B cell (primary cell): ENCODE data around the gene USP2. TPM values are rescaled to one million over a fixed set of nuclear protein-coding genes. Genes with fewer than 3 reads are reported as not detected.
"Not testable (repeated sequence)": the region's sequence is repeated elsewhere in the genome, so short reads cannot be mapped to it uniquely, and the experiment has no call there.

ENCODE experiments used
- ATAC-seq: fragments of 200-7000 bp; cut with Tn5 transposase; one replicate; pipeline ENCODE4 v1.10.0; 2021; ENCODE audit warnings: low read depth, mild to moderate bottlenecking, moderate number of reproducible peaks, moderate library complexity
- CTCF ChIA-PET: fragments of 350-600 bp; sonication (Branson Sonifier 250); formaldehyde crosslinking; loops from one replicate; lab custom pipeline; 2021; ENCODE audit warnings: antibody characterized with exemption, inconsistent platforms; lab: Charles Lee
- POLR2A ChIA-PET: fragments of 350-600 bp; sonication (Branson Sonifier 250); formaldehyde crosslinking; loops from one replicate; lab custom pipeline; 2021; ENCODE audit warnings: antibody characterized with exemption; lab: Charles Lee
- DNase-seq: peaks from one replicate; pipeline ENCODE4 v3.0.0; 2013
- H2AFZ ChIP-seq: 2 replicates; pipeline ENCODE4 v1.6.1; 2012; ENCODE audit warnings: mild to moderate bottlenecking, low read depth, low read length; ENCODE audit not compliant: insufficient read depth, poor library complexity, severe bottlenecking
- H3K27ac ChIP-seq, 2 donors: 1 replicate in 1 of 2; 2 replicates in 1 of 2; pipeline ENCODE4 v1.5.1; 2012 to 2013; ENCODE audit warnings: low read length in 2 of 2, mild to moderate bottlenecking in 2 of 2, moderate library complexity in 1 of 2
- H3K27me3 ChIP-seq, 4 experiments: fragments of 200-600 bp in 1 of 4; sonication (generic) in 1 of 4; replicated peaks in 1 of 4; 1 replicate in 2 of 4; 2 replicates in 2 of 4; pipeline versions ENCODE4 v1.6.1 to v1.7.0; 2013 to 2016; ENCODE audit warnings: low read length in 3 of 4, mild to moderate bottlenecking in 2 of 4, mixed read lengths in 1 of 4, moderate library complexity in 1 of 4; ENCODE audit not compliant: insufficient read depth in 4 of 4, control insufficient read depth in 3 of 4; ENCODE audit errors: control extremely low read depth in 1 of 4
- H3K36me3 ChIP-seq, 2 experiments: replicated peaks in 1 of 2; 1 replicate in 1 of 2; 2 replicates in 1 of 2; pipeline versions ENCODE4 v1.6.1 to v1.7.1; 2013; ENCODE audit warnings: low read length in 1 of 2; ENCODE audit not compliant: insufficient read depth in 2 of 2, control insufficient read depth in 1 of 2; ENCODE audit errors: control extremely low read depth in 1 of 2, extremely low read depth in 1 of 2
- H3K4me1 ChIP-seq, 2 donors: fragments of 200-600 bp in 1 of 2; sonication (generic) in 1 of 2; 1 replicate in 1 of 2; 2 replicates in 1 of 2; pipeline versions ENCODE4 v1.5.1 to v1.6.1; 2013 to 2017; ENCODE audit warnings: low read length in 2 of 2; ENCODE audit not compliant: control insufficient read depth in 2 of 2, insufficient read depth in 2 of 2
- H3K4me2 ChIP-seq: replicated peaks from 2 replicates; pipeline ENCODE3; 2012; ENCODE audit warnings: mild to moderate bottlenecking, low read depth, low read length; ENCODE audit not compliant: poor library complexity, severe bottlenecking
- H3K4me3 ChIP-seq, 5 experiments: fragments of 200-600 bp in 1 of 5; sonication (generic) in 1 of 5; 1 replicate in 3 of 5; 2 replicates in 2 of 5; pipeline versions ENCODE4 v1.5.1 to v1.7.0; 2011 to 2016; ENCODE audit warnings: low read length in 4 of 5, mild to moderate bottlenecking in 4 of 5, low read depth in 2 of 5, control low read depth in 1 of 5, moderate library complexity in 1 of 5; ENCODE audit not compliant: insufficient read depth in 1 of 5; ENCODE audit errors: control extremely low read depth in 1 of 5, extremely low read depth in 1 of 5
- H3K79me2 ChIP-seq: fragments of 200-600 bp; sonication (generic); one replicate; pipeline ENCODE4 v1.6.0; 2016; ENCODE audit warnings: low read length; ENCODE audit not compliant: control insufficient read depth, insufficient read depth
- H3K9ac ChIP-seq: fragments of 200-600 bp; sonication (generic); 2 replicates; pipeline ENCODE4 v1.6.1; 2017; ENCODE audit warnings: mild to moderate bottlenecking, low read length, moderate library complexity
- H3K9me3 ChIP-seq, 3 donors: one replicate each; pipeline versions ENCODE4 v1.6.1 to v1.7.1; 2013; ENCODE audit warnings: low read length in 2 of 3; ENCODE audit not compliant: control insufficient read depth in 2 of 3, insufficient read depth in 1 of 3; ENCODE audit errors: control extremely low read depth in 1 of 3
- H4K20me1 ChIP-seq: 2 replicates; pipeline ENCODE4 v1.6.0; 2012; ENCODE audit warnings: mild to moderate bottlenecking, low read length; ENCODE audit not compliant: insufficient read depth, control insufficient read depth, poor library complexity, severe bottlenecking
- H3K27ac Mint-ChIP-seq: one replicate; pipeline ENCODE4 v1.8.0; 2021; ENCODE audit warnings: mixed read lengths
- H3K27me3 Mint-ChIP-seq: one replicate; pipeline ENCODE4 v1.8.0; 2021; ENCODE audit warnings: mixed read lengths
- H3K4me1 Mint-ChIP-seq: one replicate; pipeline ENCODE4 v1.8.0; 2021; ENCODE audit warnings: mixed read lengths
- H3K4me3 Mint-ChIP-seq: one replicate; pipeline ENCODE4 v1.8.0; 2021; ENCODE audit warnings: mixed read lengths
- H3K9me3 Mint-ChIP-seq: one replicate; pipeline ENCODE4 v1.8.0; 2022; ENCODE audit warnings: mixed read lengths; ENCODE audit not compliant: insufficient read depth
- EZH2 ChIP-seq: IDR thresholded peaks from 2 replicates; pipeline ENCODE4 v1.6.1; 2012; ENCODE audit warnings: borderline replicate concordance, low read depth, mild to moderate bottlenecking, moderate library complexity, low read length; ENCODE audit not compliant: insufficient read depth, poor library complexity, severe bottlenecking
- WGBS: methylation state at CpG from one replicate; pipeline ENCODE4 v1.1.5; 2013; ENCODE audit warnings: missing lambda C conversion rate; ENCODE audit not compliant: insufficient coverage; 5-methylcytosine and 5-hydroxymethylcytosine counted together
- intact Hi-C: fragments of 100-400 bp; cut with micrococcal nuclease; formaldehyde crosslinking; loops from one replicate; pipeline ENCODE4 v1.10.0; 2022
- polyA plus RNA-seq: library from polyadenylated mRNA; depleted of rRNA; stranded (reverse); fragments of >200 nt; gene quantifications from 2 replicates; pipeline ENCODE4 v1.2.3, GENCODE V29; 2012
- total RNA-seq, 2 donors: library from RNA; stranded (reverse); fragments of 120-200 nt in 1 of 2; gene quantifications; 1 replicate in 1 of 2; 2 replicates in 1 of 2; pipeline versions ENCODE4 v1.2.3 to v1.2.4, GENCODE V29; 2013 to 2022
- TF ChIP-seq, protein P1 (sequence below): fragments of 200-600 bp; IDR thresholded peaks from one replicate; pipeline ENCODE4 v1.8.0; 2022; ENCODE audit warnings: antibody characterized with exemption, mild to moderate bottlenecking

The USP2 gene
- total and polyA plus RNA-seq, 2 donors (not counting 1 experiment from before 2014, with no cell fraction given): 0.09 TPM; not detected in 1

DNA sequence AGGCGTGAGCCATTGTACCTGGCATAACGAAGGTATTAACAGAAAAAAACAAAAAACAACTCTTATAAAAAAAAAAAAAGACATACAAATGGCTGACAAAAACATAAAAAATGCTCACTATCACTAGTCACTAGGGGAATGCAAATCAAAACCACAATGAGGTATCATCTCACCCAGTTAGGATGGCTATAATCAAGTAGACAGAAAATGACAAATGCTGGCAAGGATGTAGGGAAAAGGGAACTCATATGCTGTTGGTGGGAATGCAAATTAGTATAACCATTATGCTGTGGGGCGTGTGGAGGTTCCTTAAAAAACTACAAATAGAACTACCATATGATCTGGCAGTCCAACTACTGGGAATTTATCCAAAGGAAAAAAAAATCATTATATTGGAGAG lies 24.5 kb upstream of the USP2 start:
- DNase-seq: no peak
- H3K27ac Mint-ChIP-seq: no peak overlapping the region
- Histone ChIP-seq H3K27me3 (peaks cover 0 to 6% (median 0%) of the 10 kb centered on the region in 4 experiments), H3K4me3 (no peak overlapping the region), H3K79me2 (no peaks in the 10 kb centered on the region), H3K9ac (no peak overlapping the region), H4K20me1 (no peaks in the 10 kb centered on the region), H3K9me3 (peaks cover 0 to 2% (median 0%) of the 10 kb centered on the region in 3 donors), H3K27ac (no peak overlapping the region), H3K4me1 (no peaks in the 10 kb centered on the region), H3K4me2 (no peak overlapping the region), H3K36me3 (no peaks in the 10 kb centered on the region), H2AFZ (no peak overlapping the region)
- POLR2A ChIA-PET: no interaction called here
- peaks cover 14% of the 10 kb centered on the region for H3K27me3 Mint-ChIP-seq
- ATAC-seq: no peak
- TF ChIP-seq EZH2: no peak
- TF ChIP-seq, protein P1, sequence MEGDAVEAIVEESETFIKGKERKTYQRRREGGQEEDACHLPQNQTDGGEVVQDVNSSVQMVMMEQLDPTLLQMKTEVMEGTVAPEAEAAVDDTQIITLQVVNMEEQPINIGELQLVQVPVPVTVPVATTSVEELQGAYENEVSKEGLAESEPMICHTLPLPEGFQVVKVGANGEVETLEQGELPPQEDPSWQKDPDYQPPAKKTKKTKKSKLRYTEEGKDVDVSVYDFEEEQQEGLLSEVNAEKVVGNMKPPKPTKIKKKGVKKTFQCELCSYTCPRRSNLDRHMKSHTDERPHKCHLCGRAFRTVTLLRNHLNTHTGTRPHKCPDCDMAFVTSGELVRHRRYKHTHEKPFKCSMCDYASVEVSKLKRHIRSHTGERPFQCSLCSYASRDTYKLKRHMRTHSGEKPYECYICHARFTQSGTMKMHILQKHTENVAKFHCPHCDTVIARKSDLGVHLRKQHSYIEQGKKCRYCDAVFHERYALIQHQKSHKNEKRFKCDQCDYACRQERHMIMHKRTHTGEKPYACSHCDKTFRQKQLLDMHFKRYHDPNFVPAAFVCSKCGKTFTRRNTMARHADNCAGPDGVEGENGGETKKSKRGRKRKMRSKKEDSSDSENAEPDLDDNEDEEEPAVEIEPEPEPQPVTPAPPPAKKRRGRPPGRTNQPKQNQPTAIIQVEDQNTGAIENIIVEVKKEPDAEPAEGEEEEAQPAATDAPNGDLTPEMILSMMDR: no peak
- no peaks in the 10 kb centered on the region for H3K9me3 Mint-ChIP-seq
- CTCF ChIA-PET: no interaction called here
- WGBS: no CpG with 5 or more reads among the region's 3 CpGs
- H3K4me1 Mint-ChIP-seq: peaks cover 3% of the 10 kb centered on the region
- H3K4me3 Mint-ChIP-seq: no peak overlapping the region
- intact Hi-C loops: no loop called here

DNA sequence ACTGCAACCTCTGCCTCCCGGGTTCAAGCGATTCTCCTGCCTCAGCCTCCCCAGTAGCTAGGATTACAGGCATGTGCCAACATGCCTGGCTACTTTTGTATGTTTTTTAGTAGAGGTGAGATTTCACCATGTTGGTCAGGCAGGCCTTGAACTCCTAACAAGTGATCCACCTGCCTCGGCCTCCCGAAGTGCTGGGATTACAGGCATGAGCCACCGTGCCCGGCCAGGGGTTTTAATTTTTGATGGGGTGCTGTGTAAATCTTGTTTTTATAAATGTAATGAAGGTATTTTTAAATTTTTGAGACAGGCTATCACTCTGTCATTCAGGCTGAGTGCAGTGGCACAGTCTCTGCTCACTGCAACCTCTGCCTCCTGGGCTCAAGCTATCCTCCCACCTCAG lies 24.0 kb upstream of the USP2 start:
- H3K9ac ChIP-seq, H3K27ac ChIP-seq, ATAC-seq, H3K9me3 Mint-ChIP-seq, H3K4me1 Mint-ChIP-seq, H3K79me2 ChIP-seq, intact Hi-C loops, H3K27ac Mint-ChIP-seq, DNase-seq, H4K20me1 ChIP-seq, H3K9me3 ChIP-seq, POLR2A ChIA-PET, H3K27me3 ChIP-seq, H3K36me3 ChIP-seq, H3K4me3 Mint-ChIP-seq, H3K4me1 ChIP-seq, H3K4me3 ChIP-seq, H2AFZ ChIP-seq, H3K4me2 ChIP-seq: not testable (repeated sequence)
- CTCF ChIA-PET: interaction anchor here (0.6 kb wide), 1 partner anchor 20 kb away, joined by 4 read pairs; no protein-coding TSS in a partner anchor
- peaks cover 15% of the 10 kb centered on the region for H3K27me3 Mint-ChIP-seq
- WGBS: 100% methylated on average over 4 of the region's 6 CpGs
